Memory B cell (primary cell): ENCODE data around the gene GIMAP5.

Source experiments
- ATAC-seq: fragments of 150-1000 bp; cut with Tn5 transposase; 2 replicates; pipeline ENCODE4 v1.10.0; 2021; ENCODE audit warnings: low read depth, mild to moderate bottlenecking, moderate library complexity
- DNase-seq, 2 donors: peaks; one replicate each; pipeline ENCODE4 v3.0.0; 2022; ENCODE audit warnings: low spot score in 2 of 2
- H3K27ac Mint-ChIP-seq: one replicate; pipeline ENCODE4 v1.8.0; 2022; ENCODE audit warnings: mild to moderate bottlenecking, moderate library complexity, mixed read lengths
- H3K27me3 Mint-ChIP-seq: one replicate; pipeline ENCODE4 v1.8.0; 2022; ENCODE audit warnings: mixed read lengths
- H3K36me3 Mint-ChIP-seq: one replicate; pipeline ENCODE4 v1.8.0; 2022; ENCODE audit warnings: mild to moderate bottlenecking, mixed read lengths
- H3K4me1 Mint-ChIP-seq: one replicate; pipeline ENCODE4 v1.8.0; 2022; ENCODE audit warnings: mixed read lengths
- H3K4me3 Mint-ChIP-seq: one replicate; pipeline ENCODE4 v1.8.0; 2022; ENCODE audit warnings: mild to moderate bottlenecking, moderate library complexity, mixed read lengths
- H3K9me3 Mint-ChIP-seq: one replicate; pipeline ENCODE4 v1.8.0; 2022; ENCODE audit warnings: mixed read lengths

Gene GIMAP5

DNA sequence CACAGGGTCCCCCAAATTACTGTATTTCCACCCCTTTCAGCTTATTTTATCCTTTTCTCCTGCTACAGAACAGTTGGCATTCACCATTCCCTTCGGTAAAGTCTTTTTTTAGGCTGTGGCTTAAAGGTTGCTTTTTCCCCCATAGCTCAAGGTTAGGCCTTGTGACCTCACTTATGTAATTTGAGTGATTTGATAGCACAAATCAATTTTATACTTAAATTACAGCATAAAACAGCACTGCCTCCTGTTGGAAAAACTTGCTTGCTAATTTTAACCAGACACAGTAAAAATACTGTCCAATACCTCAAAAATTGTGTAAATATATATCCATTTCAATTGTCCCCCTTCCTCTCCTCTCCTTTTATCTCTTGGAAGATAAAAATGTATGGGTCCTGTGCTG, 13.8 kb upstream of the GIMAP5 start:
- DNase-seq (no peak), ATAC-seq (no peak)
- Mint-ChIP-seq H3K27me3 (peaks cover 8% of the 10 kb centered on the region), H3K9me3 (peaks cover 11% of the 10 kb centered on the region), H3K4me3 (no peak overlapping the region), H3K4me1 (no peaks in the 10 kb centered on the region), H3K27ac (no peak overlapping the region), H3K36me3 (peaks cover 19% of the 10 kb centered on the region)

DNA sequence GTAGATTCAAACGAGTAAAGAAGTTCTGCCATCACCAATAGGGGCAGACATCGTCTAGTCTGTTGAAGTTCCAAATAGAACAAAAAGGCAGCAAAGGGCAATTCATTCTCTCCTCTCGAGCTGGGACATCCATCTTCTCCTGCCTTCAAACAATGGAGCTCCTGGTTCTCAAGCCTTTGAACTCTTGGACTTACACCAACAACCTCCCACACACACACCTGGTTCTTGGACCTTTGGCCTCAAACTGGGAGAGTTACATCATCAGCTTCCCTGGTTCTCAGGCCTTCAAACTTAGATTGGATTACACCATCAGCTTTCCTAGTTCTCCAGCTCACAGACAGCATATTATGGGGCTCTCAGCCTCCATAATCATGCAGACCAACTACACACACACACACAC, 9.8 kb upstream of the GIMAP5 start:
- H3K36me3 Mint-ChIP-seq: peaks cover 12% of the 10 kb centered on the region
- no peak overlapping the region for H3K27ac Mint-ChIP-seq
- peaks cover 14% of the 10 kb centered on the region for H3K9me3 Mint-ChIP-seq
- ATAC-seq (no peak), DNase-seq (no peak)
- H3K4me3 Mint-ChIP-seq: no peak overlapping the region
- H3K4me1 Mint-ChIP-seq: no peaks in the 10 kb centered on the region
- peaks cover 8% of the 10 kb centered on the region for H3K27me3 Mint-ChIP-seq

DNA sequence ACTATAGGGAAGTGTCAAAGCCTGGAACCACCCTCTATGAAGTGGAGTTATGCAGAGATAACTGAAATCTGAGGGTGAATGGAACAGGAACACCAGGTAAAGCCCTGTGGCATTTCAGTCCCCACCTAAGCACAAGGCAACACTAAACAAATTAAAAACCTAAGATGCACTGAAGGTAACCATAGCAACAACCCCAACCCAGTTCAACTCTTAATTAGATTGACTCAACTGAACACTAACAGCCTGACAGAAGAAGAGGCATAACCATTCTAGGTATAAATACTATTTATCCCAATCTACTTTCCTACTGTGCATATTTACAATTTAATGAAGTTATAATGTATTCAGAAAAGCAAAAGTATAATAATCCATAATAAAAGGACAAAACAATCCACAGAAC, 9.2 kb upstream of the GIMAP5 start:
- Mint-ChIP-seq H3K27me3 (peaks cover 8% of the 10 kb centered on the region), H3K36me3 (peaks cover 12% of the 10 kb centered on the region), H3K9me3 (peaks cover 14% of the 10 kb centered on the region), H3K27ac (no peak overlapping the region), H3K4me1 (no peaks in the 10 kb centered on the region), H3K4me3 (no peak overlapping the region)
- DNase-seq (no peak), ATAC-seq (no peak)

DNA sequence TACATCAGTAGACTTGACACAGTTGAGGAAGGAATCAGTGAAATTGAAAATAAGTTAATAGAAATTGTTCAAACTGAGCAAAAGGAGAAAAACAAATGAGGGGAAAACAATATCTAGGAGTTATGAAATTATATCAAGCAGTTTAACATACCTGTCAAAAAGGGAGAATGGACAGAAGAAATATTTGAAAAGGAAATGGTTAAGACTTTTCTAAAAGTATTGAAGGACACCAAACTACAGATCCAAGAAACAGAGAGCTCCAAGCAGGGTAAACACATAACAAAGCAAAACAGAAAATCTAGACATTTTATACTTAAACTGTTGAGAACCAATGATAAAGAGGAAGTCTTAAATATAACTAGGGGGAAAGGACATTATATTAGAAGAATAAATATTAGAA, 8.6 kb upstream of the GIMAP5 start:
- no peak for ATAC-seq
- Mint-ChIP-seq H3K4me3 (no peak overlapping the region), H3K4me1 (no peaks in the 10 kb centered on the region), H3K9me3 (peaks cover 14% of the 10 kb centered on the region), H3K27me3 (peaks cover 8% of the 10 kb centered on the region), H3K27ac (no peak overlapping the region), H3K36me3 (peaks cover 12% of the 10 kb centered on the region)
- no peak for DNase-seq

DNA sequence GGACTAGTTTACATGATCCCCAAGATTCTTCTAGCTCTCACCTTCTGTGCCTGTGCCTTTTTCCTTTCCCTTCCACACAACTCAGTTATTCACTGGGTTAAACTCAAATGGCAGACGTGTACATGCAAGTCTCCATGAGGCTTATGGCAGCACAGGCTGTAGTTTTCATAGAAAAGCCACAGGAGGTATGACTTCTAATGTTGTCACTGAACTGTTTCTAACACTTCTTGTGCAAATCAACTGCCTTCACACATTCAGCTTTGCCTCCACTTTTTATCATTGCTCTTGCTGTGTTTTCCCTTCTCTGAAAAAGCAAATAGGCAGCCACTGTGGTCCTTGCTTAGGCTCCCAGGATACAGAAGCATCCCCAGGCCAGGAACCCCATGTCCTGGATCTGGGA, 5.3 kb upstream of the GIMAP5 start:
- ATAC-seq (no peak), DNase-seq (no peak)
- H3K4me1 Mint-ChIP-seq: no peaks in the 10 kb centered on the region
- H3K4me3 Mint-ChIP-seq: no peak overlapping the region
- peaks cover 4% of the 10 kb centered on the region for H3K27me3 Mint-ChIP-seq
- peaks cover 8% of the 10 kb centered on the region for H3K9me3 Mint-ChIP-seq
- no peak overlapping the region for H3K27ac Mint-ChIP-seq
- H3K36me3 Mint-ChIP-seq: peaks cover 5% of the 10 kb centered on the region

DNA sequence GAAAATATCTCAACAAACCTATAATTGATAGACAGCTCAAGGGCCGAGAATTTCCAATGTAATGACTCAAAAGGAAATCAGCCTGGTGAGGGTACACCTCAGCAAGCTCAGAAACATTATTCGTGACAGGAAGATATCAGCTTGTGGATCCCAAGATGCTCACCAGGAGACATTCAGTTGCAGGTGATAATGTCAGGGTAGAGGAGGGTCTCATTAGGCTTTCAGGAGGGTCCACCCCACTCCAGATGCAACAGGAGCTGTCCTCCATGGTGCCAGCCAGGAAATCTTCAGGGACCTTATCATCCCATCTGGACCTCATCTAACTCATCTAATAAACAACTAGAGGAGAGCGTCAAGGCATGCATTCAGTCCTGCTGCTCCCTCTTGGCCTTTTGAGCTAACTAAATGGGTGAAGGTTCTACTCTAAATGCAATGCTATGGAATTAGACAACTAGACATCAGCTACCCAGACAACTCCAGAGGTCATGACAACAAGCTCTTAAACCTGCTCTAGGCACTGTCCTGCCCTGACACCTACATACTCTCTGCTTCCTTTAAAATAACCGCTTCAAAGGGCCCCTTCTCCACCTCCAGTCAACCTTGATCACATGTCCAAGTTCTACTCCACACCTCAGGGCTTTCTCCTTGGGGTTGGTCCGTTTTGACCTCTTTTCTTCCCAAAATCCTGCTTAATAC, 4.3 kb upstream of the GIMAP5 start:
- Mint-ChIP-seq H3K9me3 (peaks cover 5% of the 10 kb centered on the region), H3K27me3 (peaks cover 2% of the 10 kb centered on the region), H3K27ac (no peak overlapping the region), H3K4me1 (peaks cover 4% of the 10 kb centered on the region), H3K36me3 (peaks cover 4% of the 10 kb centered on the region), H3K4me3 (no peak overlapping the region)
- ATAC-seq: no peak
- DNase-seq: no peak

DNA sequence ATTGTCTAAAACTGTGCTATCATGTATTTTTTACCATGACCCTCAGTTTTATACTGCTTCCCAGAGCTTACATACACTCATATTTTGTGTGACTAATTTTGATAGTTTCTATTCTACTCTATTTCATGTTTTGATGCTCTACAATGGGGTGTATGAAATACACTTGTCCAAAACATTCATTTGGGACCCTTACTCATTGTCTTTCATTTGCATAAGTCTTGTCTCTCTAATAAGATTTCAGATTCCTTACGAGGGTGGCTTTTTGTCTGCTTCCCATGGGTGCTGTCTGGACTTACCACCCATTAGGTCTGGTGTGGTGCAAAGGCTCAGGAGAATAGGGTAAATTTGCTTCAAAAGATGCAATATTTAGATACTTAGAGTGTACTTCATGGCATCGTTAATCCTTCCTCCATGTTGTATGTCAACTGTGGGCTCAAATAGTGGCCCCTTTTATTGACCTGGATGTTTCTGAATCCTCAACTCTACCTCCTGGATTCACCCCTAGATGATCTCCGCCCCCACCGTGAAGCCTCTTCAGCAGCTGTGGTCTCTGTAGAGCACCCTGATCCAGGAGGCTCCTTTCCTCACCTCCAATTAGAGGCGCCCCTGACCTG, 3.6 kb upstream of the GIMAP5 start:
- no peak overlapping the region for H3K4me3 Mint-ChIP-seq
- H3K27me3 Mint-ChIP-seq: peaks cover 7% of the 10 kb centered on the region
- DNase-seq: no peak
- peaks cover 4% of the 10 kb centered on the region for H3K4me1 Mint-ChIP-seq
- no peak for ATAC-seq
- H3K9me3 Mint-ChIP-seq: peaks cover 2% of the 10 kb centered on the region
- H3K27ac Mint-ChIP-seq: no peak overlapping the region
- peaks cover 2% of the 10 kb centered on the region for H3K36me3 Mint-ChIP-seq

DNA sequence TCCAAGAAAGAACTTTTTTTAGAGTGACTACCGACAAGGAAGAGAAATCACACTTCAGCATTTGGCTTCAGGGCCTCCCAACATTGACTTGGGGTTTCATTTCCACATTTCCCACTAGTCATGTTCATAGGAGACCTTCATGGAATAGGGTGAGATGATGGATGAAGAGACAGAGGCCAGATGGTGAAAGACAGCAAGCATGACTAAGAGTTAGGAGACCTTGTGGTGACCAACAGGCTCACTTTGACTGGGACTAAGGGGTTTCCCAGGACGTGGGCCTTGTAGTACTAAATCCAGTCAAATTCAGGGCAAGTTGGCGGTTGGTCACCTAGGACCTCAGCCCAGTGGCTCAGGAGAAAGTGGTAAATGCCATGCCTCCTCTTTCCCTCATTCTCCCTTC, 3.0 kb upstream of the GIMAP5 start:
- no peaks in the 10 kb centered on the region for H3K9me3 Mint-ChIP-seq
- H3K27ac Mint-ChIP-seq: no peak overlapping the region
- H3K27me3 Mint-ChIP-seq: peaks cover 9% of the 10 kb centered on the region
- DNase-seq: no peak
- no peaks in the 10 kb centered on the region for H3K36me3 Mint-ChIP-seq
- peaks cover 4% of the 10 kb centered on the region for H3K4me1 Mint-ChIP-seq
- no peak for ATAC-seq
- H3K4me3 Mint-ChIP-seq: no peak overlapping the region

DNA sequence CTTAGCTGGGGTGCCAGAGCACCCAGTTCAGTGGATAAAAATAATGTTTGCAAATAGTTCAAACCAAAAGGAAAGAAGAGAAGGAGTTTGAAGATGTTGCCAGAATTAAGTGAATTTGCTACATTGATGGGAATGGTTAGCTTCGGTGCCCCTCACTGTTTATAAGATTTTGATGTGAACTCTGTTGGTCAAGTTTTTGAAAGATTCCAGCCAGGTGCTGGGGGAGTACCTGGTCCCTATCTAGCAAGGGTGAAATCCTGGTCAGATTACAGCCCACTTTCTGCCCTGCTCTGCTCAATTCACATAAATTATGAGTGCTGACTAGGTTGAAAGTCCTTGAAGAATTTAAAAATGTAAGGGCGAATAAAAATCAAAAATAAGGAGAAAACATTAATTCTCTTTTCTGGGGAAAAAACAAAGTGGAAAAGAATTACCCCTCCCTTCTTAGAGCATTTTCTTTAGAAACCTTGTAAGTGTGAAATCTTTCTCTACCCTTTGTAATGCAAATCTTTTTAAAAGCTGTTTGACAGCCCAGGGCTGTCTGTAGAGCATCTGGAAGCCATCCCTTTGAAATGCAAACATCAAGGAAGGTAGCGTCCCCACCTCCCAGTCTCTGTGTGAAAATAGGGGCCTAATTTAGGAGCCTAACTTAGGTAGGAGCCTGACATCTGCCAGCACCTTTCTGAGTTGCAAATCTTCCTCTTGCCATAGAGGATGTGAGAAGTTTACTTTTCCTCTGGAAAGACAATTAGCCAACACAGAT, 1.4 kb upstream of the GIMAP5 start:
- H3K9me3 Mint-ChIP-seq: peaks cover 4% of the 10 kb centered on the region
- ATAC-seq: no peak
- peaks cover 16% of the 10 kb centered on the region for H3K27me3 Mint-ChIP-seq
- no peak overlapping the region for H3K27ac Mint-ChIP-seq
- peaks cover 3% of the 10 kb centered on the region for H3K36me3 Mint-ChIP-seq
- no peak for DNase-seq
- peaks cover 4% of the 10 kb centered on the region for H3K4me1 Mint-ChIP-seq
- no peak overlapping the region for H3K4me3 Mint-ChIP-seq

DNA sequence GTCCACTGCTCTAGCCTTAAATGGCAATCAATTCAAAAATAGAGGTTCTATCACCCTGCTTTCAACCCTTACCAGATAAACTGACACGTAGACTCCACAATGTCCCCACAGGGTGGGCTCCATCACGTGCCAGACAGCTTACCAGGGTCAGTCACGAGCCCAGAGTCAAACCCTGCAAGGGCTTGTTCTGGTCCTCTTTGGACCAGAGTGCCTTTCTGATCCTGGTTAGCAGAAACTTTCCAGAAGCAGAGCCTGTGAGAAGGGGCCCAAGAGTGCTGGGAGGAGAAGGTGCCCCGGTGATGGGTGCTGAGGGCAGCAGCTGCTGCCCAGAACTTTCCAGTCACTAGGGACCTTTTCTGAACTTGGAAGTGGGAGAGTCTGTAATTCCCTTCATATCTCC, 354 bp upstream of the GIMAP5 start:
- Mint-ChIP-seq H3K27ac (no peak overlapping the region), H3K9me3 (peaks cover 4% of the 10 kb centered on the region), H3K27me3 (peaks cover 16% of the 10 kb centered on the region), H3K4me3 (peak overlapping the region; percentile 77), H3K36me3 (peaks cover 3% of the 10 kb centered on the region), H3K4me1 (peaks cover 4% of the 10 kb centered on the region)
- DNase-seq: no peak
- ATAC-seq: no peak

DNA sequence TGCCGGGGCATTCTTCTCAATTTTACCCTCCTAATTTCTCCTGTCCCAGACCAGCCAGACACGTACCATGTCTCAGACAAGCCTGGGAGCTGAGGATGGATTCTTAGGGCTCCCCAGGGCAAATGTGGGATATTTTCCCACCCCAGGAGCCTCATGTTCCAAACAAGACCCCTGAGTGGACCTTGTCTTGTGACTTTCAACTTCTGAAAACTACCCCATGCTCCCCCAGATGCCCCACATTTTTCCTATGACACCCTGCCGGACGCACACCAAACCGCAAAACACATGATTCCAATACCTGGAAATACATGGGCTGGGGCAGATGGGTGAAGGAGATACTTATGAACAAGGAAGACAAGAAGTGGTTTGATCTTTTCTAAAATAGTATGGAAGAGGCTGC, 874 bp downstream of the GIMAP5 start:
- peaks cover 21% of the 10 kb centered on the region for H3K27me3 Mint-ChIP-seq
- no peak overlapping the region for H3K27ac Mint-ChIP-seq
- no peak for DNase-seq
- H3K4me3 Mint-ChIP-seq: peak overlapping the region; percentile 77
- peaks cover 4% of the 10 kb centered on the region for H3K4me1 Mint-ChIP-seq
- H3K36me3 Mint-ChIP-seq: peaks cover 3% of the 10 kb centered on the region
- H3K9me3 Mint-ChIP-seq: peaks cover 4% of the 10 kb centered on the region
- ATAC-seq: no peak

DNA sequence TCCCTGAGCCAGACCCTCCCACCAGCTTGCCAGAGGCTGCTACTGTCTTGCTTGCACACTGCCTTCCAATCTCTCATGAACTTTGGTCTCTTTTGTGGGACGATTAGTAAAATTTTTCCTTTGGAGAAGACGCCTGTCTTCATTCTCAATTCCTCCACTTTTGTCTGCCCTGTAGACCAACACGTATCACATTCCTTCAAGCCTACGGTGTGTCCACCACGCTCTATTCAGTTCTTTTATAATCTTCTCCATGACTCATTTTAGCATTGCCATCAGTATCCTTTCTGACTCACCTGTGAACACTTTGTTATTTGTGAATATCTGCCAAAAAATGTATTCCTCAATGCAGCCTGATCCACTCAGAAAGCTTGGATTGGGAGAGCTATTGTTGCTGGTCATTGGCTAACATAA, 1.4 kb downstream of the GIMAP5 start:
- DNase-seq (no peak), ATAC-seq (no peak)
- Mint-ChIP-seq H3K9me3 (peaks cover 4% of the 10 kb centered on the region), H3K4me3 (no peak overlapping the region), H3K36me3 (peaks cover 3% of the 10 kb centered on the region), H3K27me3 (peaks cover 23% of the 10 kb centered on the region), H3K27ac (no peak overlapping the region), H3K4me1 (peaks cover 4% of the 10 kb centered on the region)

DNA sequence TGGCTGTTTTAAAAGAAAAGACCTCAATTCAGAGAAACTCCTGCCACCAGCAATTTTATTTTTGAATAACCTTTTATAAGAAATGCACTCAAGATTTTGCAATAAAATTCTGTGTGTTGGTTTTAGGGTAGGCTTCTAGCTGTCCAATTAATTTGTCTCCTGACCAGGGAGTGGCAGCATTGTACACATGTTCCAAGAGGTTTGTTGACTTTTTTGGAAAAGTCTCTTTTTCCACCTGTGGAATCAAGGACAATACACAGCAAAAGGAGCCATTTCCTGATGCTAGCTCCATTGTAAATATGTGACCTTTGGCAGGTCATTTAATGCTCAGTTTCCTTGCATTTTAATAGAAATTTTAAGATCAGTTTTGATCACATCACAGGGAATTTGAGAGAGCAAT, 1.8 kb downstream of the GIMAP5 start:
- peaks cover 4% of the 10 kb centered on the region for H3K9me3 Mint-ChIP-seq
- H3K27ac Mint-ChIP-seq: no peak overlapping the region
- peaks cover 3% of the 10 kb centered on the region for H3K36me3 Mint-ChIP-seq
- DNase-seq: no peak
- peaks cover 4% of the 10 kb centered on the region for H3K4me1 Mint-ChIP-seq
- peaks cover 23% of the 10 kb centered on the region for H3K27me3 Mint-ChIP-seq
- H3K4me3 Mint-ChIP-seq: no peak overlapping the region
- ATAC-seq: no peak

DNA sequence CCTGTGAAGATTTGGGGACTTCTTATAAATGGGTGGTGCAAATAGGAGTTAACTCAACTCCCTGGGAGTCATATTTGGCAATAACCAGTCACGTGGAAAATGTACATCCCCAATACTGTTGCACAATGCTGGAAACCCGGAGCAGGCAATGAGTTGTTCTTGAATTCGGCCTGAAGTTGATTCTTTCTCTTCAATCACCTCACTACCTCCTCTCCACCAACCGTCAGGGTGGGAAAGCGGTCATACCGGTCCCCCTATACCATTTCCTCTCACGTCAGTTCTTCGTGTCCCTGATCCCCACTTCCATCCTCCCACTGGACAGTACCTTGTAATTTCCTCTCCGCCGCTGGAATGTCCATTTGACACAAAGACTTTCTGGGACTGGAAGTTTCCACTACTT, 2.8 kb downstream of the GIMAP5 start:
- no peak overlapping the region for H3K27ac Mint-ChIP-seq
- H3K4me3 Mint-ChIP-seq: no peak overlapping the region
- DNase-seq: no peak
- H3K9me3 Mint-ChIP-seq: peaks cover 4% of the 10 kb centered on the region
- H3K36me3 Mint-ChIP-seq: peaks cover 4% of the 10 kb centered on the region
- no peak for ATAC-seq
- H3K4me1 Mint-ChIP-seq: peaks cover 4% of the 10 kb centered on the region
- H3K27me3 Mint-ChIP-seq: peaks cover 28% of the 10 kb centered on the region
